Stimulated activated CD4-positive, alpha-beta T cell treated with anti-CD3 and anti-CD28 coated beads, TNF-alpha, amount 100 ng/mL, for 24 hours (primary cell): Measurements from ENCODE around the gene PPM1G.

Source experiments
- DNase-seq, 3 experiments: peaks; one replicate each; pipeline ENCODE4 v3.0.0-alpha.2; 2020; ENCODE audit warnings: low read depth in 3 of 3

The PPM1G gene

DNA sequence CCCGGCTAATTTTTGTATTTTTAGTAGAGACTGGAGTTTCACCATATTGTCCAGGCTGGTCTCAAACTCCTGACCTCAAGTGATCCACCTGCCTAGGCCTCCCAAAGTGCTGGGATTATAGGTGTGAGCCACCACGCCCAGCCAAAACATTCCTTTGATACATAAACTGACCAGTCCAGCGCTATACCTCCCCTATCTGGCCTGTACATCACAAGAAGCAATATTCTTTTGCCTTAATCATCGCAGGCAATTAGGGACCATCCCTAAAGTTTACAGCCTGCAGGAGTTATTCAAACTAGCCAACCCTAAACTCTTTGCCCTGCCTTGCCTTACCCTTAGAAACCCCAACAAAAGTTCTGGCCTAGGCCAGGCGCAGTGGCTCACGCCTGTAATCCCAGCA lies 6.8 kb upstream of the PPM1G start:
- no peak for DNase-seq

- DNase-seq = no peak
Observed at GRCh38 chr2:27412419-27413152, 3.2 kb upstream of the PPM1G start.

DNA sequence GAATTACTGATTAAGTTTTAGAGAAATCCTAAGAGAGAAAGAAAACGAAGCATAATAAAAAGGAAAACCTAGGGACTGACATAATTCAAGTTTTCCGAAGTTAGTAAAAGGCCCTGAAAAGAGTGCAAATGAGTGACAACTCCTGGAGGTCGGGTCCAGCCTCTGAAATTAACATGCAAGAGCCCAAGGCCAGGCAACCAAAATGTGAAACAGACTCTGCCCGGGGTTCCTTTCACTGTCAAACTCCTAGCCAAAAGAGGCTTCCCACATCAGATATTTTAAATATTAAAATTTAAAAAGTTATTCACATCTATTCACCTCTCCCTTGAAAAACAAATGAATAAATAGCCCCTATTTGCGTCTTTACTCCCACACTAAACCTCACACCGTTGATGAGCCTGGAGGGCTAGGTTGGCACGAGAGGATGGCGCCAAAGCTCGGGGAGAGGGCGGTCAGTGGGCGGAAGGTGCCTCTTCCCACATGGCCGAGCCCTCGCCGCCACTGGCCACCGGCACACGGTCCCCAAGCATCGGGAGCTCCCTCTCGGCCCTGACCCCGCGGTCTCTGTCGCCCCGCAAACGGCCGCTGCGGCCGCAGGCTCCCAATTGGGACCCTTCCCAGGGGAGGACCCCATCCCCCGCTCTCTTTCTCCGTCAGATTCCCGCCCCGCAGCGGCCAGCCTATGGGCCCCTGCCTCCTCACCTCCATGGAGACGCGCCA lies 630 bp downstream of the PPM1G start:
- no peak for DNase-seq

- DNase-seq = no peak
Observed at GRCh38 chr2:27407798-27408491, 1.4 kb downstream of the PPM1G start.

DNA sequence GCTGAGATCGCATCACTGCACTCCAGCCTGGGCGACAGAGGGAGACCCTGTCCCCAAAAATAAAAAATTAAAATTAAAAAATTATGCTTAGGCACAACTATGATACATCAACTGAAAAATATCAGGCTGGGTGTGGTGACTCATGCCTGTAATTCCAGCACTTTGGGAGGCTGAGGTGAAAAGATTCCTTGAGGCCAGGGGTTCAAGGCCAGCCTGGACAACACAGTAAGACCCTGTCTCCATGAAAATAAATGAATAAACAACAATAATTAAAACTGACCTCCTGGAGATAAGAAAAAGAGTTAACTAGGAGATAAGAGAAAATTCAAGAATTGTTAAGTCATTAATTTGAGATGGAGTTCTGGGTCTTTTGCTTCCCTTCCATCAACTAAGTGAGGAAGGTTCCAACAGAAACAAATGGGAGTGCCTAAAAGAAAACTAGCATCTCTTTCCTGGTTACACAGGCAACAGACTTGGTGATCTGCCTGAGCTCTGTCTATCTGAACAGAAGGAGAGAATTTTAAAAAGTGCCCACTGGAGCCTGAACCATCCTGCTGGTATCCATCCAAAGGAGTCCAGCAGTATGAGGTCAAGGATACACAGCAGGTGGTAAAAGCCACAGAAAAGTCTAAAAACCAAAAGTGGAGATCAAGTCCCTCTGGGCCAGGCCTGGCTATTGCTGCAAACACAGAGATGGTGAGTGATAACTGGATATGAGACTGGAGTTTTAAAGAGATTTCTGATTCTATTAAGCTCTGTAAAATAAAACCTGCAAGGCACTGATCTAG lies 8.8 kb downstream of the PPM1G start:
- no peak for DNase-seq

GRCh38 chr2:27398962-27399361 lies 10.4 kb downstream of the PPM1G start:
- no peak for DNase-seq

DNA sequence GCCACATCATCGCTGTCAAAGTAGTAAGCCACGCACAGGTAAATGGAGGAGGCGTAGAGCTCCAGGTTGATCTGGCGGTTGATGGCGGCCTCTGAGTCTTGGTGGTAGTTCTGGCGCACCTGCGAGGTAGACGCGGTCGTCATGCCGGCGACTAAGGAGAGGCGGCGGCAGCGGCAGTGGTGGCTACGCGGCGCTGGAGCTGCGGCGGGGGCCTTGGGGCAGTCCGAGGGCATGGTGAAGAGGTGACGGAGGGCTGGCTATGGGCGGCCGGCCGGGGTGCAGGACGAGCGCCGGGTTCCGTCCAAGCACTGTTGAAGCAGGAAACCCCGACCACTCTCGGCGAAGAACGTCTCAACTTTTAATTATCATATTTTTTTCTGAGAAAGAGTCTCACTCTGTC lies 16.2 kb downstream of the PPM1G start:
- DNase-seq = no peak

DNA sequence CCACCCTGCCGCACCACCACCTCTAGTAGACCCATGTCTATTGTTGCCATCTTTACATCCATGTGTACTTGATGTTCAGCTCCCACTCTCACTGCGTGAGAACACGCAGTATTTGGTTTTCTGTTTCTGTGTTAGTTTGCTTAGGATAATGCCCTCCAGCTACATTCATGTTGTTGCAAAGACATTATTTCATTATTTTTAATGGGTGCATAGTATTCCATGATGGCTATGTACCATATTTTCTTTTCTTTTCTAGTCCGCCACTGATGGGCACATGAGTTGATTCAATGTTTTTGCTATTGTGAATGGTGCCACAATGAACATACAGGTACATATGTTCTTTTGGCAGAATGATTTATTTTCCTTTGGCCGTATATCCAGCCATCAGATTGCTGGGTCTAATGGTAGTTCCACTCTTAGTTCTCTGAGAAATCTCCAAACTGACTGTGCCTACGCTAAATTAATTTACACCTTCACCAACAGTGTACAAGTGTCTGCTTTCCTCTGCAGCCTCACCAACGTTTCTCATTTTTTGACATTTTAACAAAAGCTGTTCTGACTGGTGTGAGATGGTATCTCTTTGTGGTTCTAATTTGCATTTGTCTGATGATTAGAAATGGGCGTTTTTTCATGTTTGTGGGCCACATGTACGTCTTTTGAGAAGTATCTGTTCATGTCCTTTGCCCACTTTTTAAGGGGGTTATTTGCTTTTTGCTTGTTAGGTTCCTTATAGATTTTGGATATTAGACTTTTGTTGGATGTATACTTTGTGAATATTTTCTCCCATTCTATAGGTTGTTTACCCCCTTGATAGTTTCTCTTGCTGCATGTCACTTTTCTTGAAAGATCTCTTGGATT lies 18.3 kb downstream of the PPM1G start:
- no peak for DNase-seq

DNA sequence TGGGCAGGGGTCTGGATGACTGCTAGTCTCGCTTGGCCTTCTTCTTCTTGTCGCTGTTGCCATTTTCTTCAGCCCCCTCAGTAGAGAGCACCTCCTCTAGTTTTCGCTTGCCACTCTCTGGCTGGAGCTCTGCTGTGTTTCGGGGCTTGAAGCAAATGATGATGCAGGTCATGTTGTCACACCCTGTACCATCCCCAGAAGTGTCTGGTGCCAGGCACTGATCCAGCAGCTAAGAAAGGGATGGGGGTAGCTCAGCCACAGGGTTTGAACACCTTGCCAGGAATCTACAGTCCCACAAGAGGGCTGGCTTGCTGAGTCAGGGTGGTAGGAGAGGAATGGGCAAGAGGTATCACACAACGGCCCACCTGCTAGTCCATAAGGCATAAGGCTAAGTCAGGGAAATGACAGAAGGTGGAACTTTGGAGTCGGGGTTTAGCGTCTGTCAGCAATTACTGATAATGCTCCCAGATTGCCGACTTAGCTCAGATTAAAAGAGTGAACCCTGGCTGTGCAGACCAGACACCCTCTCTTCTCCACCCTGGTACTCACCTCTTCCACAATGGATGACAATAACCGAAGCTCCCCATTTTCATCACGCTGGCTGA lies 27.7 kb downstream of the PPM1G start:
- no peak for DNase-seq

DNA sequence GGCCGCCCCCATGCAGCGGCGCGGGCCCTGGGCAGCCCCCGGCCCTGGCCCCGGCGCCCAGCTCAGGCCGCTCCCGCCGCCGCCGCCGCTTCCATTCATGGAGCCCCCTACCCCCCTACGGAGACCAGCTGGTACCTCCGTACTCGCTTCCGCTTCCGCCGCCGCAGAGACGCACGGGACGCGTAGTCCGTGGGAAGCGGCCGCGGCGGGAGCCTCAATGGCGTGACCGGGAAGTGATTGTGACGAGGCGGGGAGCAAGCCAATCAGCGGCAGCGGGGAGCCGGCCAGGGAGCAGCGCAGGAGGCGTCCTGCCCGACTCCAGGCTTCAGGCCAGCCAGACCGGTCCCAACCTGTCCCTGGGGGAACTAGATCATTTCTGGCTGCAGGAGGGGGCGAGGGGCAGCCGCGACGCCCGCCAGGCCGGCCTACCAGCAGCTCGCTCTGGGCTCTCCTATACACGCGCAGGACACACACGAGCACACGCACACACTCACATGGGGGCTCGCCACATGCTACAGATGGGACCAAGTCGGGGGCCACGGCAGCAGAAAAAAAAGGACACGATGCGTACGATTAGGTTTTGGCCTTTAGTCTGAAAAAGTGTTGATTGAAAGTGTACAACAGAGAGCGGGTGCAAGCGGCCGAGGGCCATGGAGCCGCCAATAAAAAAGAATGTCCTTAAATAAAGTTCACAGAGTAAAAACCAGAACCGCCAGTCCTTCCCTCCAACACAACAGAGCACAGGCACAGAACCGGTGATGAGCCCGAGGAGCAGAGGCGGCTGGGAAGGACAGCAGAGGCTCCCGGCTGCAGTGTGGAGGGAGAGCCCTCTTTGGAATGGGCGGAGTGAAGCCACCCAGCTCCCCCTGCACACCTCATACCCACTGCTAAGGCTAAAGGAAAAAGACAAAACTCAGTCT lies 28.5 kb downstream of the PPM1G start, which contains the start of gene ZNF513:
Gene ZNF513, minus strand, starts transcription at position 109 of the 920 bp plus-strand sequence. CDS start 208 bp downstream, outside the sequence.
- DNase-seq = peak; percentile 74 to 89 (median 83)

DNA sequence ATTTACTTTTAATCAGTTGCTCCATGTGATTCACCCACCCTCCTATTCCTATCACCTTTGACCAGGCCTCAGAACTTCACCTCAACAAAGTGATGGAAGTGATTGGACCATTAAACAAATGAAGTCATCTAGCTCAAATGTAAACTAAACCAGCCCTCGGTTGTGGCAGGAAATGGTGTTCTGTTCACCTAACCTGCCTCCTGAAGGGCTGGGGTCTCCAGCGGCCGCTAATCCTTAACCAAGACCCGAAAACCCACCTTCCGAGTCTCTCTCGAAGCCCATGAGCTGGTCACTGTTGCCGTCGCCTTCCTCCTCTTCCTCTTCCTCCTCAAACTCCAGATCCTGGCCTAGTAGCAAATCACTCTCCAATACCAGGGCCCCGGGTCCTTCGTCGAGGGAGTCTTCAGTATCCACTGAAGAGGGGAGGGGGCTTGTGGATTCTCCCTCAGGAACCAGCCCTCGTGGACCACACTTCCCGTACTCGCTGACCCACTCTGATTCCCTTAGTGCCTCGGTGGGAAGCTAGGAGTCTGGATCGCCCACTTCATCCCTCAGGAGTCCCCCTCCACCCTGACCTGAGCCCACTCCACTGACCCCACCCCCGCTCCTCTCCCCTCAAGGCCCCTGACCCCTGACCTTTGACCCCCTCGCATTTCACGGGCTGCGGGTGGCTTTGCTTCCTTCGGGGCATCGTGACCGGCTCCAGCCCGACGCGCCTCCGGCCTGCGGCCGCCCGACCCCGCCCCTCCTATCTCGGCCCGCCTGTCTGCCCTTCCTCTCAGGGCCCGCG lies 29.4 kb downstream of the PPM1G start:
- DNase-seq = peak in 1 of 3 experiments; percentile 12

DNA sequence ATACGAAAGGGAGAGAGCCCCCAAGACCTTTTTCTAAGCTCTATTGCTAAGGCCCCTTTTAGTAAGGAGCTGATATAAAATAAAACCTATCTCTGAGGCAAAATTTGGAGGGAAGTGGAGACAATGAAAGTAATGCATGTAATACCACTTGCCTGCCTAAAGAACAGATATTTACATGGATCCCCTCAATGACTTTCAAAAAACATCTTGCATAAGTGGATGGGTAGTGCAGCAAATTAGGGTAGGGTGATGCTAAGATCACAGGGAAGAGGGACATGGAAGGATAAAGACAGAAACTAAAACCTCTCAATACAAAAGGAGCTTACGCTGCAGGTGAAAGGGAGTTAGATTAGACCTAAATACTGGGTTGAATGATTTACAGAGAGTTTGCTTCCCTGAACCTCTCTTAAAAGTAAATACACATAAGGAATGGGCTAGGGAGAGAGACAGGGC lies 30.0 kb downstream of the PPM1G start:
- no peak for DNase-seq

DNA sequence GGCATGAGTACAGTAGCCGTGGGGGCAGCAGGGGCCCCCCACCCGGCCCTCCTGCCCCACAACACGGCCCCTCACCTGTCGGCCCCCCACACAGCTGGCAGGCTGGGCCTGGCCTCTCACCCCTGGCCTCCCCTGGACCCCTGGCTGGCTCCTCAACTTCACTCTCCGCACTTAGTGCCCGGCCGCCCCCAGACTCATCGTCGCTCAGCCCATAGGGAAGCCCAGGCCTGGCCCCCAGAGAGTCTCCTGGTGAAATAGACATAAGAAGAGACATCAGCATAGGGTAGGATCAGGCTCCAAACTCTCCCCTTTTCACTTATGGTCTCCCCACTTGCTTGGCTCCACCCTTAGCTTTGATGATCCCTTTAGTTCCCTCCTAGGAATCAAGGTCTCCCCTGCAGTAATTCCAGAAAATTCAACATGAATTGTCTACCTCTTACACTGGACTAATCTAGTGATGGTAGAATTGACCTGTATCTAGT lies 30.5 kb downstream of the PPM1G start:
- no peak for DNase-seq

- DNase-seq = no peak
Observed at GRCh38 chr2:27378096-27378808, 31.1 kb downstream of the PPM1G start.

DNA sequence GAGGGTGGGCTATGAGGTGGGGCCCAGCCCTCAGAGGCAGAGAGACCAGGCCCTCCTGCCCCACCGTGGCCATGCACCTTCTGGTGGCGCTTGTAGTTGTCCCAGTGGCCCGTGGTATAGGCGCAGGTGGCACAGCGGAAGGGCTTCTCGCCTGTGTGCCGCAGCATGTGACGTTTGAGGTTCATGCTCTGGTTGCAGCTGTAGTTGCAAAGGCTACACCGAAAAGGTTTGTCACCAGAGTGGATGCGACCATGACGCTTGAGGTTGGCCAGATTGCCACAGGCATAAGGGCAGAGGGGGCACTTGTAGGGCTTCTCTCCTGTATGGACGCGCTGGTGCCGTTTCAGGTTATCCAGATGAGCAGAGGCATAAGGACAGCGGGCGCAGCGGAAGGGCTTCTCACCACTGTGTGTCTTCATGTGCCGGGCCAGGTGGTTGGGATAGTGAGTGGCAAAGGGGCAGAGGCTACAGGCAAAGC lies 31.7 kb downstream of the PPM1G start:
- no peak for DNase-seq

DNA sequence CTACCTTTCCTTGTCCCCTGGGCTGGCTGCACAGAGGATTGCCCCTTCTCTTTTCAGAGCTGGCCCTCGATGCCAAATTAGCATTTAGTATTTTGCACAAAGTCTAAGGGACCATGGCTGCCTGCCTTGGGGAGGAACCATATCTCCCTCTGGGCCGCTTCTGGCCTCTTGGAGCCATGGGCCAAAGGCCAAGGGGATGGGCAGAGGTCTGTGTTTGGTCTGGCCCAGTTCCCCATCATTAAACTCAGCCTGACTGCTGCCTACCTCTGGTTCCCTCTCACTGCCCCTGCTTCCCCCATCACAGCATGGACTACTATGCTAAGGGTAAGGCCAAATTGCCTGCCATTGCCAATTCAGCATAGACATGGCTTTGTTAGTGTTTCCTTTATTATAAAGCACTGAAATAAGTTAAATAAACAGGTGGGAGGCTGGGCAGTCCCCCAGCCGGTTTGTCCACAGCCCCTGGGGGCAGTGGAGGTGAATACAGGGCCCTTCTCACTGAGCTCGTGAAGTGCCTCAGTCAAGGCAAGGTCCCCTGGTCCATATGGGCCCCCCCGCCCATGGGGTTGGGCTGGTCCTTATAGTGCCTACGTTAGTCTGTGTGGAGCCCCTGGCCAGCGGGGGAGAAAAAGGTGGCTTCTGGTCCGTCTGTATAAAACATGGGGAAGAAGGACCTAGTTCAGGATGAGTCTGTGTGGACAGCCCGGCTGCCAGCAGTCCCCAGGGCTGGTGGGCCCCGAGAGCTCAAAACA lies 32.3 kb downstream of the PPM1G start:
- no peak for DNase-seq
